HG02759 (cell line): ENCODE data around the gene ANKS1A.
"Not testable (repeated sequence)": the region's sequence is repeated elsewhere in the genome, so short reads cannot be mapped to it uniquely, and the experiment has no call there.

Experiments
- ATAC-seq: cut with Tn5 transposase; IDR thresholded peaks from one replicate; pipeline ENCODE4 v1.9.1; 2021; ENCODE audit warnings: mild to moderate bottlenecking, moderate library complexity; ENCODE audit not compliant: unreplicated experiment

ANKS1A gene

GRCh38 chr6:34884996-34885395, 4.1 kb upstream of the ANKS1A start:
- ATAC-seq: no peak

- not testable (repeated sequence) for ATAC-seq
Measured at GRCh38 chr6:34885837-34886236, 3.2 kb upstream of the ANKS1A start.

GRCh38 chr6:34887753-34888513, 1.1 kb upstream of the ANKS1A start, which contains the start of gene TAF11:
TSS of gene TAF11 (minus strand) at chr6:34888042. CDS start at chr6:34887957, 85 bp downstream.
- ATAC-seq: peak; percentile 84

GRCh38 chr6:34888514-34888856, 570 bp upstream of the ANKS1A start:
- no peak for ATAC-seq

GRCh38 chr6:34890533-34890925, 1.5 kb downstream of the ANKS1A start:
- ATAC-seq: no peak

- ATAC-seq: no peak
Measured at GRCh38 chr6:34891296-34891695, 2.2 kb downstream of the ANKS1A start.

- no peak for ATAC-seq
Measured at GRCh38 chr6:34894693-34895092, 5.6 kb downstream of the ANKS1A start.

- ATAC-seq: no peak
Measured at GRCh38 chr6:34897130-34897529, 8.1 kb downstream of the ANKS1A start.

GRCh38 chr6:34897716-34898115, 8.7 kb downstream of the ANKS1A start:
- no peak for ATAC-seq

GRCh38 chr6:34899748-34900147, 10.7 kb downstream of the ANKS1A start:
- ATAC-seq: not testable (repeated sequence)

- ATAC-seq: no peak
Measured at GRCh38 chr6:34900321-34901031, 11.4 kb downstream of the ANKS1A start.

GRCh38 chr6:34901930-34902329, 12.9 kb downstream of the ANKS1A start:
- ATAC-seq: no peak

GRCh38 chr6:34904990-34905613, 16.0 kb downstream of the ANKS1A start:
- no peak for ATAC-seq

- ATAC-seq: no peak
Measured at GRCh38 chr6:34906826-34907225, 17.8 kb downstream of the ANKS1A start.

GRCh38 chr6:34908194-34908593, 19.1 kb downstream of the ANKS1A start:
- ATAC-seq: no peak

GRCh38 chr6:34909320-34909883, 20.3 kb downstream of the ANKS1A start:
- ATAC-seq: no peak

GRCh38 chr6:34911822-34912221, 22.8 kb downstream of the ANKS1A start:
- ATAC-seq: no peak

GRCh38 chr6:34912715-34913464, 23.8 kb downstream of the ANKS1A start:
- peak; percentile 57 for ATAC-seq

- no peak for ATAC-seq
Measured at GRCh38 chr6:34914358-34914757, 25.3 kb downstream of the ANKS1A start.

GRCh38 chr6:34916348-34916967, 27.4 kb downstream of the ANKS1A start:
- ATAC-seq: no peak
